Measurements from ENCODE around the gene TMEM161B.

- TF ChIP-seq CTCF (conservative IDR thresholded peaks at IDR 0.05; ENCODE audit: low read length) = no peak
- TF ChIP-seq EZH2phosphoT487 (IDR thresholded peaks at IDR 0.05; ENCODE audit: borderline replicate concordance, low read depth, low read length) = no peak
Observed at GRCh38 chr5:88287846-88288527, 19.3 kb upstream of the TMEM161B start.

Measured in OCI-LY7 (cell line).